Measurements from ENCODE around the gene SERPINA9.
"Not testable (repeated sequence)": the region's sequence is repeated elsewhere in the genome, so short reads cannot be mapped to it uniquely, and the experiment has no call there.

The SERPINA9 gene

GRCh38 chr14:94421316-94421715 lies 54.7 kb downstream of the SERPINA9 start:
- DNase-seq = peak in 1 of 2 experiments; percentile 7

DNA sequence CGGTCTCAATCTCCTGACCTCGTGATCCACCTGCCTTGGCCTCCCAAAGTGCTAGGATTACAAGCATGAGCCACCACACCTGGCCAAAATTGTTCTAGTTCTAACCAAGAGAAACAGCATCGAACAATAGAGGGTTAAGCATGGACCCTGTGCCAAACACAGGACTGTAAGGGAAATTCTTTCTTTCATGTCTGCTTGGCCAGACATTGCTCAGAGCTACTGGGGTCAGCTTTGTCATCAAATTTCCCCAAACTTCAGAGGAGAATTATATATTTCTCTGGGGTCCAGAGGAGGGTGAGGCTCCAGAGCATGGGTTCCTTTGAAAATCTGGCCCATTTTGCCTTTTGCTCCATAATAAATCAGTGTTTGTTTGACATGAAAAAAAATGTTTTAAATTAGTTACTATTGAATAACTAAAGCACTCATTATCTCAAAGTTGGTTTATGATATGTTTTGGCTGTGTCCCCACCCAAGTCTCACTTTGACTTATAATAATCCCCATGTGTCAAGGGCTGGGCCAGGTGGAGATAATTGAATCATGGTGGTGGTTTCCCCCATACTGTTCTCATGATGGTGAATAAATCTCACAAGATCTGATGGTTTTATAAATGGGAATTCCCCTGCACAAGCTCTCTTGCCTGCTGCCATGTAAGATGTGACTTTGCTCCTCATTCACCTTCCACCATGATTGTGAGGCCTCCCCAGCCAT lies 58.3 kb downstream of the SERPINA9 start:
- not testable (repeated sequence) for DNase-seq

Measured in Kasumi-1 (cell line).